Hypothalamus (tissue), 51 donors: ENCODE results near the gene SHFL.

ENCODE experiments used
- DNase-seq, 51 donors: peaks; one replicate each; lab custom pipeline; 2025; lab: John Stamatoyannopoulos, UW

SHFL gene

DNA sequence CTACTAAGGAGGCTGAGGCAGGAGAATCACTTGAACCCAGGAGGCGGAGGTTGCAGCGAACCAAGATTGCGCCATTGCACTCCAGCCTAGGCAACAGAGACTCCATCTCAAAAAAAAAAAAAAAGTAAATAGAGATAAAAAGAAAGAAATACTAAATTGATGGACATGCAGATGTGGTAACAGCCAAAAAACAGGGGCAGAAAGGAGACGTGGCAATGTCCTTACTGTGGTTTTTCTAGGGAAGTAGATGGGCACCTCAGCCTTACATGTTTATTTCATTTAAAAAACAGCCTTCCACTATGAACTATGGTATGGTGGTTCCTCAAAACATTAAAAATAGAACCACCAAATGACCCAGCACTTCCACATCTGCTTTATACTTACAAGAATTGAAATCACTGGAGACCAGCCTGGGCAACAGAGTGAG lies 40.1 kb downstream of the SHFL start:
- DNase-seq = no peak

DNA sequence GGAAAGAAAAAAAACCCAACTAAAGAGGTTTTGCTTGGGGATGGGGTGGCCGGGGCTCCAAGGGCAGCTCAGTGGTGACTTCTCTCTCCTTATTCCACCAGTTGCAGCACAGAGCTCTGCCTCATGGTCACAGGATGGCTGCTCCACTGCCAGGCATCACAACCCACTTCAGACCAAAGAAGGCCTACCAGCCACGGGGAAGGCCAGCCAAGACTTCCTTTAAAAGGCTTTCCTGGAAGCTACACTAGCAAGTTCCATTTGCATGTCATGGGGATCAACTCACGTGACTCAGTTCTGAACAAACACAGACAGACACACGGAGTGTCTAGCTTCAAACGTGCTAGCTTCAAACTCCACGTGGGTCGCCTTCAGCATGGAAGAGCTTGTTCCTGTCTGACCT lies 46.8 kb downstream of the SHFL start:
- no peak for DNase-seq

GRCh38 chr19:10133596-10133995 lies 47.5 kb downstream of the SHFL start:
- no peak for DNase-seq

DNA sequence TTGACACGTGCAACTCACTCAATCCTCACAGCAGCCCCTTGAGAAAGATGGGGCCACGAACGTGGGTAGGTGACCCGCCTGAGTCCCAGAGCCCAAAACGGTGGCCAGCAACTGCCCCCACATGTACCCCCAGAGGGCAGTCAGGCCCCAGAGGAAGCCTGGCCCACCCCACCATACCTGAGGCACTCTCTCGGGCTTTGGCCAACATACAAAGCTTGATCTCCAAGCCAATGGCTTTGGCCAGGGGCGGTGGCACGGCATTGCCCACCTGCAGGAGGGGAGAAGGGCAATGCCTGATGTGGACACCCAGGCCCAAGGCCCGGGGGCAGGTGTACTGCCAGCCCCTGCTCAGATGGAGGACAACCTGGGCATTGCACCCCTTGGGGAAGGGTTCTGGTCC lies 47.9 kb downstream of the SHFL start:
- DNase-seq = no peak

DNA sequence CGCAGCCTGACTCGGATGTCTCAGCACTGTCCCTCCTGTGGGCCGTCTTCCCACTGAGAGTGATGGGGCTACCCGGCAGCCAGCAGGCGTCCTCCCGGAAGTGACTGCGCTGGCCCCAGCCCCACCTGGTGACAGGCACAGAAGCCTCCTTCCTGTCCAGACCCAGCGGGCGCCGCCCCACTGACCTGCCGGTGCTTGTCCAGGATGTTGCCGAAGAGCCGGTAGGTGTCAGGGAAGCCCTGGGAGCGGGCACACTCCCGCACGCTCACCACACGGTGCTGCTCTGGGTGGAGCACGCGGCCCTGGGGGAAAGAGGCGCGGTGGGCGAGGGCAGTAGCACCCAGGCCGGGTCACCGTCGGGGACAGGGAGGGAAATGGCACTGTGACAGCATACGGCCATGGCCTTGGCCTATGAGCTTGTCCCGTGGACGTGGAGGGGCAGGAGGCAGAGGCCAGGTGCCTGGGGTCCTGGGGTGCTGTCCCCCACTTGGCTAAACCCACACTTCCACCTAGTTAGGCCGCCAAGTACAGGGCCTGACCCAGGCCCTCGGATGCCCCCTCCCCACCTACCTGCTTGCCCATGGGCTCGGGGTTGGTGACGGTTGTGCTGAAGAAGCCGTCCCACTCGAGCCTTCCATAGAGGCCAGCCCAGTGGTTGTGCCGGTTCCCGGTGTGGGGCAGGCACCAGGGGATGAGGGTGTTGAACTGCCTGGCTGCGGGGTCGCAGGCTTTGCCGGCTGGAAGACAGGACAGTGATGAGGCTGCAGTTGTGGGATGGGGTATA lies 49.6 kb downstream of the SHFL start:
- DNase-seq = no peak

GRCh38 chr19:10136936-10137335 lies 50.8 kb downstream of the SHFL start:
- DNase-seq = no peak

- peak in 30 of 51 donors; percentile 0 to 73 (median 38) for DNase-seq
Measured at GRCh38 chr19:10137751-10138682, 51.9 kb downstream of the SHFL start.

DNA sequence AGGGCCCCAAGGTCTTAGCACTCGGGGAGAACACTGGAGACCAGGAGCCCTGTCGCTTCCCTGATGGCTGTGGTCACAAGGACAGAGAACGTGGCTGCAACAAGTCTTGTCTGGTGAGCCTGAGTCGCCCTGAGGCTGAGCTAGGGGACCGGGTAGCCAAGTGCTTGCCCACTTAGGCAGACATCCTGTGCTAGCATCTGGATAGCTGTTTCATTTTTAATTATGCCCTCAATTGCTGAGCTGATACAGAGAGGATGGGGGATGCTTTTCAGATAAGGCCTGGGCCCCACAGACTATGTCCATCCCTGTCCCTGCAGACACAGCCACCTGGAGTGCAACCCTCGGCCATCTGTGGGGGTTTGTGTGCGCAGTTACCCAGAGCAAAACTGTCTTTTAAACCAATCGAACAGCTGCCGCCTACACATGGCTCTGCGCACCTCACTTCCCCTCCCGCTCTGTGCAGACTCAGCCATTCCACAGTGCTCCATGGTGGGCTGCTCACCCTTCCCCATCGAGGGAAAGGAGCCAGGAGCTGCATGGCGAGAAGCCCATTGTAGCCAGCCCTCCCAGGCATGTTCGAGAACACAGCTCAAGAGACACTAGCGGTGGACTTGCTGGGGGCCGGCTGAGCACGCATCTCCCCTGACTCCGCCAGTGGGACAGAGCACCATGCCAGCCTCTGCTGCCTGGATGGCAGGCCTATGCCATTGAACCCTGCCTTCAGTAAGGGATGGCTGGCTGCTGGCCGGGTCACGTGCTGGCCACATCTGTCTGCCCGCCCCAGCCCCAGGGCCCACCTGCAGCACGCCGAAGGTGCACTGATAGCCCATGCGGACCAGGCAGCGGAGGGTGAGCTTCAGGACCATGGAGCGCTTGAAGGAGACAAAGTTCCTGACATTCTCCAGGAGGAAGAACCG lies 53.0 kb downstream of the SHFL start:
- DNase-seq = no peak

- no peak for DNase-seq
Measured at GRCh38 chr19:10139952-10140351, 53.8 kb downstream of the SHFL start.

DNA sequence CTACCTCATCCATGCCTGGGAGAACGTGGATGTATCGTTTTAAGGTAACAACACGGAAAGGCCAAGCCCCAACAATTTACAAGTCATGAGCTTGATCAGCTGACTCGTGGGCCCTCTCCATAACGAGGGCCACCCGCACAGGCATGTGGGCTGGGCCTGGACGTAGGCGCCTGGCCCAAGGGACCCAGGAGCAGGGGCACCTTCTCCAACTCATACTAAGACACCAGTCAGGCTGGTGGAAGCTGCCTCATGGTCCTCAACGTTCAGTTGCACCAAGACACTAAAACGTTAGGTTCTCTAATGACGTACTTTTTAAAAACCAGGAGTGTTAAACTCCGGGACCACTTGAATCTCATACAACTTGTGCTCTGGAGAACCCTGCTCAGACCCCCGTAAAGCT lies 55.4 kb downstream of the SHFL start:
- no peak for DNase-seq

GRCh38 chr19:10141973-10142372 lies 55.9 kb downstream of the SHFL start:
- DNase-seq = no peak
